Measurements from ENCODE around the gene BICD1. TPM values are rescaled to one million over a fixed set of nuclear protein-coding genes. Genes with fewer than 3 reads are reported as not detected.
"Not testable (repeated sequence)": the region's sequence is repeated elsewhere in the genome, so short reads cannot be mapped to it uniquely, and the experiment has no call there.

The BICD1 gene
- total RNA-seq, 1 experiment from 2014 or later = 9.2 TPM

DNA sequence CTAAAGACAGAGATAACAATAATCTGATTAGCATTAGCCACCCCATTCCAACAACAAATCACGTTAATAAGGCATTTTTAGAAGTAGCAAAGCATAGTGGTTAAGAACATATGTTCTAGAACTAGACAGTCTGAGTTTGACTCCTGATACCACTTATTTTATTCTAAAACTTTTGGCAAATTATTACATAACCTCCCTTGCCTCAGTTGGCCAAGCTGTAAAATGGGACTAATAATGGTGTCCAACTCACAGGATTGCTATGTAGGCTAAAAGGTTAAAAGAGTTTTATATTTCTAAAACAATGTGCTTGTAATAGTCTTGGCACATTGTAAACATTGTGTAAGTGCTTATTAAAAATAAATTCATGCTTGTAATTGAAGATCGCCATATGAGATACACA, 168.0 kb downstream of the BICD1 start:
- Histone ChIP-seq H4K20me1 (ENCODE audit: low read length) (no peaks in the 10 kb centered on the region), H3K27ac (ENCODE audit: low read length) (no peak overlapping the region), H3K4me2 (ENCODE audit: low read length) (no peak overlapping the region), H3K9me2 (replicated peaks; ENCODE audit: low read length) (no peaks in the 10 kb centered on the region), H3K27me3 (ENCODE audit: low read length) (no peaks in the 10 kb centered on the region), H3K4me1 (ENCODE audit: insufficient read depth, low read length) (peaks cover 27% of the 10 kb centered on the region), H3F3A (ENCODE audit: low read length, unreplicated experiment) (no peaks in the 10 kb centered on the region), H3K79me2 (ENCODE audit: low read length) (no peaks in the 10 kb centered on the region), H3K9me3 (ENCODE audit: low read length) (no peaks in the 10 kb centered on the region), H3K9ac (ENCODE audit: low read length) (no peak overlapping the region), H3K4me3 (ENCODE audit: low read length) (no peak overlapping the region), H3K36me3 (ENCODE audit: low read depth, low read length) (no peaks in the 10 kb centered on the region), H2AFZ (ENCODE audit: low read length) (no peak overlapping the region)
- ChIA-PET POLR2A (ENCODE audit: unreplicated experiment) (no interaction called here), CTCF (no interaction called here)
- no peak for TF ChIP-seq EZH2 (IDR thresholded peaks at IDR 0.05; ENCODE audit: low read length, unreplicated experiment)
- DNase-seq = no peak
- intact Hi-C loops (cut with micrococcal nuclease) = no loop called here
- ATAC-seq = no peak
- BruUV-seq (replicated peaks) = no TSS peak

DNA sequence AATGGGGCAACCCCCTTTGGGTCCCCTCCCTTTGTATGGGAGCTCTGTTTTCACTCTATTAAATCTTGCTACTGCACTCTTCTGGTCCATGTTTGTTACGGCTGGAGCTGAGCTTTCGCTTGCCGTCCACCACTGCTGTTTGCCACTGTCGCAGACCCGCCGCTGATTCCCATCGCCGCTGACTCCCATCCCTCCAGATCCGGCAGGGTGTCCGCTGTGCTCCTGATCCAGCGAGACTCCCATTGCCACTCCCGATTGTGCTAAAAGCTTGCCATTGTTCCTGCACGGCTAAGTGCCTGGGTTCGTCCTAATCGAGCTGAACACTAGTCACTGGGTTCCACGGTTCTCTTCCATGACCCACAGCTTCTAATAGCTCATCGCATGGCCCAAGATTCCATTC, 168.9 kb downstream of the BICD1 start:
- H3K27me3 ChIP-seq (ENCODE audit: low read length); H3K9ac ChIP-seq (ENCODE audit: low read length); ATAC-seq; H2AFZ ChIP-seq (ENCODE audit: low read length); DNase-seq; H3K9me3 ChIP-seq (ENCODE audit: low read length); H3K79me2 ChIP-seq (ENCODE audit: low read length); POLR2A ChIA-PET (ENCODE audit: unreplicated experiment); BruUV-seq (replicated peaks); H3K9me2 ChIP-seq (replicated peaks; ENCODE audit: low read length); H3K36me3 ChIP-seq (ENCODE audit: low read depth, low read length); H4K20me1 ChIP-seq (ENCODE audit: low read length); H3K27ac ChIP-seq (ENCODE audit: low read length); intact Hi-C loops (cut with micrococcal nuclease); H3K4me2 ChIP-seq (ENCODE audit: low read length); H3F3A ChIP-seq (ENCODE audit: low read length, unreplicated experiment); H3K4me3 ChIP-seq (ENCODE audit: low read length); CTCF ChIA-PET: not testable (repeated sequence)
- peaks cover 27% of the 10 kb centered on the region for H3K4me1 ChIP-seq (ENCODE audit: insufficient read depth, low read length)

DNA sequence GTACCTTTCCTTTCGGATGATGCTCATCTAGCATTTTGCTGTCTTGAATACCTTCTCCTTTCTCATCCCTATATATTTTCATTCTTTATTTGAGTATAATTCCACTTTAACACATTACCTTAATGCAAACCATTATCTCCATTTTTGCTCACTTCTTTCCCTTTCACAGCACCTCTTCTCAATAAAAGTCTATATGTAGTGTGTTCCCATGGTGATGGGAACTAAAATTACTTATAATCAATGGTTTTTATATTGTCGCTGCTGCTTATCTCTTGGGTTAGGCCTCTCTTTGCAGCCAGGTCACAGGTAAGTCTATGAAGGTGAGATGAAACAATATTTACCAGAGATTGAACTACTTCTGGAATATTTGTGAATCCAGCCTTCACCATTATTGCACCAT, 171.1 kb downstream of the BICD1 start:
- no peak overlapping the region for H2AFZ ChIP-seq (ENCODE audit: low read length)
- TF ChIP-seq, protein P1, sequence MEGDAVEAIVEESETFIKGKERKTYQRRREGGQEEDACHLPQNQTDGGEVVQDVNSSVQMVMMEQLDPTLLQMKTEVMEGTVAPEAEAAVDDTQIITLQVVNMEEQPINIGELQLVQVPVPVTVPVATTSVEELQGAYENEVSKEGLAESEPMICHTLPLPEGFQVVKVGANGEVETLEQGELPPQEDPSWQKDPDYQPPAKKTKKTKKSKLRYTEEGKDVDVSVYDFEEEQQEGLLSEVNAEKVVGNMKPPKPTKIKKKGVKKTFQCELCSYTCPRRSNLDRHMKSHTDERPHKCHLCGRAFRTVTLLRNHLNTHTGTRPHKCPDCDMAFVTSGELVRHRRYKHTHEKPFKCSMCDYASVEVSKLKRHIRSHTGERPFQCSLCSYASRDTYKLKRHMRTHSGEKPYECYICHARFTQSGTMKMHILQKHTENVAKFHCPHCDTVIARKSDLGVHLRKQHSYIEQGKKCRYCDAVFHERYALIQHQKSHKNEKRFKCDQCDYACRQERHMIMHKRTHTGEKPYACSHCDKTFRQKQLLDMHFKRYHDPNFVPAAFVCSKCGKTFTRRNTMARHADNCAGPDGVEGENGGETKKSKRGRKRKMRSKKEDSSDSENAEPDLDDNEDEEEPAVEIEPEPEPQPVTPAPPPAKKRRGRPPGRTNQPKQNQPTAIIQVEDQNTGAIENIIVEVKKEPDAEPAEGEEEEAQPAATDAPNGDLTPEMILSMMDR (conservative IDR thresholded peaks at IDR 0.05; ENCODE audit: low read depth, low read length) = no peak
- TF ChIP-seq EZH2 (IDR thresholded peaks at IDR 0.05; ENCODE audit: low read length, unreplicated experiment) = no peak
- TF ChIP-seq EZH2phosphoT487 (IDR thresholded peaks at IDR 0.05; ENCODE audit: borderline replicate concordance, low read length) = no peak
- H3K9me3 ChIP-seq (ENCODE audit: low read length) = no peaks in the 10 kb centered on the region
- H3K79me2 ChIP-seq (ENCODE audit: low read length) = no peaks in the 10 kb centered on the region
- no peaks in the 10 kb centered on the region for H3K9me2 ChIP-seq (replicated peaks; ENCODE audit: low read length)
- no peak for ATAC-seq
- ChIA-PET CTCF (no interaction called here), POLR2A (ENCODE audit: unreplicated experiment) (no interaction called here)
- H3F3A ChIP-seq (ENCODE audit: low read length, unreplicated experiment) = no peaks in the 10 kb centered on the region
- DNase-seq = no peak
- no peaks in the 10 kb centered on the region for H3K27me3 ChIP-seq (ENCODE audit: low read length)
- no peak overlapping the region for H3K27ac ChIP-seq (ENCODE audit: low read length)
- intact Hi-C loops (cut with micrococcal nuclease) = no loop called here
- H3K9ac ChIP-seq (ENCODE audit: low read length) = no peak overlapping the region
- peaks cover 11% of the 10 kb centered on the region for H3K4me1 ChIP-seq (ENCODE audit: insufficient read depth, low read length)
- no peak overlapping the region for H3K4me3 ChIP-seq (ENCODE audit: low read length)
- BruUV-seq (replicated peaks) = no TSS peak
- no peaks in the 10 kb centered on the region for H4K20me1 ChIP-seq (ENCODE audit: low read length)
- no peaks in the 10 kb centered on the region for H3K36me3 ChIP-seq (ENCODE audit: low read depth, low read length)
- H3K4me2 ChIP-seq (ENCODE audit: low read length) = no peak overlapping the region

DNA sequence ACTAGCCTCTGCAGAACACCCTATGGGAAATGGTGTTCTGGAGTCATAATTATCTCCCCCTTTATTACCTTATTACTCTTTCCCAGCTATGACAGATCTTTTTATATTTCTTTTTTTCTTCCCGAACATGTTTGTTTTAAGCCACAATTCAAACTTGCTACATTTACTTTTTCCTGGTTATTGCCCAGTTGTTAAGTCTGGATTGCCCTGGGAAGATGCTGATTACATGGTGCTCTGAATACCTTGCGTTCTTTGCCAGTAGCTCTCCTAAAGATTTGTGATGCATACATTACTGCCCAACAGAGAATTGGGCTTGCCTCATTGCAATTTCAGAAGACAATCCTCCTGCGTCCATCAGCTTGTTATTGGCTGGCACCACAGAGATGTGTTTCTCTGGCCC, 174.5 kb downstream of the BICD1 start:
- intact Hi-C loops (cut with micrococcal nuclease) = no loop called here
- DNase-seq (no peak), ATAC-seq (no peak)
- POLR2A ChIA-PET (ENCODE audit: unreplicated experiment) = no interaction called here
- no peaks in the 10 kb centered on the region for H3K9me2 ChIP-seq (replicated peaks; ENCODE audit: low read length)
- no peaks in the 10 kb centered on the region for H3K27me3 ChIP-seq (ENCODE audit: low read length)
- CTCF ChIA-PET = no interaction called here
- no peak overlapping the region for H3K9ac ChIP-seq (ENCODE audit: low read length)
- H3F3A ChIP-seq (ENCODE audit: low read length, unreplicated experiment) = no peaks in the 10 kb centered on the region
- no peaks in the 10 kb centered on the region for H3K9me3 ChIP-seq (ENCODE audit: low read length)
- TF ChIP-seq, protein P1 (conservative IDR thresholded peaks at IDR 0.05; ENCODE audit: low read depth, low read length) = no peak
- TF ChIP-seq EZH2 (IDR thresholded peaks at IDR 0.05; ENCODE audit: low read length, unreplicated experiment) (no peak), EZH2phosphoT487 (IDR thresholded peaks at IDR 0.05; ENCODE audit: borderline replicate concordance, low read length) (no peak)
- H3K4me1 ChIP-seq (ENCODE audit: insufficient read depth, low read length) = no peaks in the 10 kb centered on the region
- no peak overlapping the region for H3K27ac ChIP-seq (ENCODE audit: low read length)
- no peaks in the 10 kb centered on the region for H3K79me2 ChIP-seq (ENCODE audit: low read length)
- no TSS peak for BruUV-seq (replicated peaks)
- H3K4me2 ChIP-seq (ENCODE audit: low read length) = no peak overlapping the region
- H4K20me1 ChIP-seq (ENCODE audit: low read length) = no peaks in the 10 kb centered on the region
- no peak overlapping the region for H2AFZ ChIP-seq (ENCODE audit: low read length)
- no peaks in the 10 kb centered on the region for H3K36me3 ChIP-seq (ENCODE audit: low read depth, low read length)
- H3K4me3 ChIP-seq (ENCODE audit: low read length) = no peak overlapping the region
